Subcutaneous adipose tissue (tissue), 4 donors: ENCODE results near the gene LRRN2. TPM values are rescaled to one million over a fixed set of nuclear protein-coding genes. Genes with fewer than 3 reads are reported as not detected.

Experiments
- small RNA-seq: library from RNA; depleted of rRNA; stranded (forward); fragments of <200 nt; gene quantifications from one replicate; pipeline ENCODE3, GENCODE V24; 2016
- total RNA-seq, 4 donors: library from RNA; depleted of rRNA; stranded (reverse); fragments of >200 nt; gene quantifications; one replicate each; pipeline ENCODE4 v1.1.0, GENCODE V29; 2016
- TF ChIP-seq, protein P1 (sequence below): fragments of 450-650 bp; IDR thresholded peaks from one replicate; pipeline ENCODE4 v1.5.1; 2016; ENCODE audit warnings: low read depth, mild to moderate bottlenecking, control low read depth, antibody characterized with exemption, moderate library complexity

LRRN2 gene
- total RNA-seq, 4 donors from 2014 or later = 0.17 to 0.38 TPM; not detected in 2

DNA sequence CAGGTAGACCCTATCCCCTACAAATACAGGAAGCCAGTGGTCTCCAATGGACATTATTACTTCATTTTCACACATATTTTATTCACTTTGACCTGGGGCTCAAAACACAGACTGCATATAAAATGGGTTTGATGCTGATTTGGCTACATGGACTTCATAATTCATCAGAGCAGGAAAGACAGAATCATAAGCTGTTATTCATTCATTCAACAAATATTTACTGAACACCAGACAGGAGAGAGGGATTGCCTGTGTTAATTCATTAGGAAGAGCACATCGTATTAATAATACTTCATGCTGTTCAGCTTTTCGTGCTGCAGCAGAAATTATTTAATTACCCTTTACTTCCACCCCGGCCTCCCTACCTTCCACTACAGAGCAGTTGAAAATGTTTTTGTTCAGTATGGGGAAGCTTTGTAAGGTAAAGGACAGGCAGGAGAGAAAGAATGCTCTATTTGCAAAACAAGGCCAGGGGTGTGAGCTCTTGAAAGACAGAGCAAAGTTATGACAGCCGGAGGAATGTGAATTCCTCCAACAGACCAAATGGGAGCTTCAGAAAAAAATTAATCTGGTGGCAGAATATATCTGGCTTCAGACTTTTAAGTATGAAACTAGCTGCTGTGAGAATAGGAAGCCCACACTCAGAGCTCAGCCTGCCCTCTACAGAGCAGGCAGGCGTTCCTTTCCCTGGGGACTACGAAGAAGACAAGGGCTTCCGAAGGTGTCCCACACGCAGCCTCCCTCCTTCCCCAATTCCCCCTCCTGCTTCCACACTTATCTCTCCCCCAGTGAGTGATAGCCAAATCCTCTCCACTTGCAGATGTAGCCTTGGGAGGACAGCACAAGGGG lies 111.3 kb downstream of the LRRN2 start:
- TF ChIP-seq, protein P1, sequence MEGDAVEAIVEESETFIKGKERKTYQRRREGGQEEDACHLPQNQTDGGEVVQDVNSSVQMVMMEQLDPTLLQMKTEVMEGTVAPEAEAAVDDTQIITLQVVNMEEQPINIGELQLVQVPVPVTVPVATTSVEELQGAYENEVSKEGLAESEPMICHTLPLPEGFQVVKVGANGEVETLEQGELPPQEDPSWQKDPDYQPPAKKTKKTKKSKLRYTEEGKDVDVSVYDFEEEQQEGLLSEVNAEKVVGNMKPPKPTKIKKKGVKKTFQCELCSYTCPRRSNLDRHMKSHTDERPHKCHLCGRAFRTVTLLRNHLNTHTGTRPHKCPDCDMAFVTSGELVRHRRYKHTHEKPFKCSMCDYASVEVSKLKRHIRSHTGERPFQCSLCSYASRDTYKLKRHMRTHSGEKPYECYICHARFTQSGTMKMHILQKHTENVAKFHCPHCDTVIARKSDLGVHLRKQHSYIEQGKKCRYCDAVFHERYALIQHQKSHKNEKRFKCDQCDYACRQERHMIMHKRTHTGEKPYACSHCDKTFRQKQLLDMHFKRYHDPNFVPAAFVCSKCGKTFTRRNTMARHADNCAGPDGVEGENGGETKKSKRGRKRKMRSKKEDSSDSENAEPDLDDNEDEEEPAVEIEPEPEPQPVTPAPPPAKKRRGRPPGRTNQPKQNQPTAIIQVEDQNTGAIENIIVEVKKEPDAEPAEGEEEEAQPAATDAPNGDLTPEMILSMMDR = no peak

DNA sequence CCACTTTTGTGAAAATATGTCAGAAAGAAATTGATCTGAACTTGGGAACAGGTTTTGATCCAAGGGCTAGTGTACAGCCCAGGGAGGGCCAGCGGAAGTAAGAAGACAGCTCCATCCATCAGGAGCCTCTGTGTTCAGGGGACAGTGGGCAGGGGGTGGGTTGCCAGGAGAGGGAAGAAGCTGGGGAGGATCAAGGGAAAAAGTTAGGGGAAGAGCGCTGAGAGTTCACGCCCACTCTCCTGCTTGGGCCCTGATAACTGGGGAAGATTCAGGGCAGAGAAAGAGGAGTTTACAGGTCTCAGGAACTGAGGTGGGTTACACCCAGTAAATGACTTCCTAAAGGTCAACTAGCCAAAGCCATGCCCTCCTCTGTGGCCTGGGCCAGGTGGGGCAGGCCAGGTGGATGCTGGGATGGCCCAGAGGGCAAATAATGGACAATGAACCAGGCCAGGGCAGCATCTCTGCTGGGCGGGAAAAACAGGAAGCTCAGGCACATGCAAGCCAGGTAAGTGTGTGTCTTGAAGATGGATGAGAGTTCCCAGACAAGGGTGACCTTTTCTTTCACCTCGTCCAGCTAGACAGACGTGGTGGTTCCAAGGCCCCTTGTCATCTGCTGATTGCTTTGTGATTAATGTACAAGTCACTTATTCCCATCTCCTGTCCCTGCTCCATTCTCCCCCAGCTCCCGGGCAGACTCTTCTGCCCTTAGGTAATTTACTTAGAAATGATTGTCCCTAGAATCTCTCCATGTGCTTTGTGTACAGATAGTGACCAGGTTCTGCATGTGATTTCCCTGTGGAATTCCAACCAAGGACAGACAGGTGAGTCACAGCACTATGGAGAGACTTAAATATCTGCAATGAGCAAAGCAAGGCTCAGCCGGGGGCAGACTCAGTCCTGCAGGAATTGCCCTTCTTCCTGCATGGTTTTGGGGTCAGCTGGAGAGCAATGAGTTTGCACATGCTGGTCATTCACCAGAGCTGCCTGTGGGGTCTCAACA lies 112.3 kb downstream of the LRRN2 start:
- TF ChIP-seq, protein P1 = no peak

DNA sequence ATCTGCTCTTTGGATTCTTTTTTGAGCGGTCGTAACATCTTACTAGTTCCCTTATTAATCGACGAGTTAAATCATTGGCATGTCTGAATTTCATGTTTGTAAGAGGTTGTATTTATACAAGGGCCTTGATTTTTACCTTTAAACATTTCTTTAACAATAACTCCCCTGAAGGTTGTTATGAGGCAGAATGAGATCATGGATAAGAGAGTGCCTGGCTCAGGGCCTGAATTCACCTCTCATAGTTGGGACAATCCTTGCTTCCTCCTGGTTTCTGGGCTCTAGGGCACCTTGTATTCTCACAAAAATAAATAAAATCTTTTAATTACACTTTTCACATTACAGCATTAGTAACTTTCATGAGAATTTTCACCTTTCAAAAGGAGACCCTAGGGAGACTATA lies 113.9 kb downstream of the LRRN2 start:
- TF ChIP-seq, protein P1 = no peak

DNA sequence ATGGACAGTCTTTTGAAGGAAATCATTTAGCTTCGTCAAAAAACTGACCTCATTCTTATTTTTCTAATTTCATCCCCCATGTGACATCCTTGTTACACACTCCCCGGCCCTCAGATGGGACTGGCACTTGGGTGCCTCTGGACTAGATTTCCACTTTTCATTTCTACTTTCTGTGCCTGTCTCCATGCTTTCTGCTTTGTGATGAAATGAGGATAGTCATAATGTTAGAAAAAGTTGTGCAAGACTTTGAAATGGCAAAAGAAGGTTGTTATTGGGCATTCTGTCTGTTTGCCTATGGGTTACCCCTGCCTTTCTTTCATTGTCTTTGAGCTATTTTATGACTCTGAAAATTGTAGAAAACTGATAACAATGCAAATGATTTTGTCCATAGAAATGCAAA lies 114.4 kb downstream of the LRRN2 start:
- TF ChIP-seq, protein P1 = no peak

DNA sequence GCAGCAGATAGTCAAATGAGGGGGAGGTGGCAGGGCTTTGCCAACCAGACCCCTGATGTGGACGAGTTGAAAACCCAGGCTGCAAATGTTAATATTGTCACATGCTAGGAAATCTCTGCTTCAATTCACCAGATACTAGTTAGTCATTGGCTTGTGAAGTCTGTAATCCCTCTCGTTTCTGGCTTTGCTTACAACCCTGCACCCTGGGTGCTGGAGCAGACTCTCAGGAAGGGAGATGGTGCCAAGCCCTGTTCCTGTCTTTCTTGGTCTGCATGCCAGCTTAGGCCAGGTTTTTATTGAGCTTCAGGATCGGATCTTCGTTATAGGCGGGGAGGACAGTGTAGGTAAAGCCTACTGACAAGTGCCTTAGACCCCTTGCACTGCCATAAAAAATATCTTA lies 116.1 kb downstream of the LRRN2 start:
- TF ChIP-seq, protein P1 = no peak

DNA sequence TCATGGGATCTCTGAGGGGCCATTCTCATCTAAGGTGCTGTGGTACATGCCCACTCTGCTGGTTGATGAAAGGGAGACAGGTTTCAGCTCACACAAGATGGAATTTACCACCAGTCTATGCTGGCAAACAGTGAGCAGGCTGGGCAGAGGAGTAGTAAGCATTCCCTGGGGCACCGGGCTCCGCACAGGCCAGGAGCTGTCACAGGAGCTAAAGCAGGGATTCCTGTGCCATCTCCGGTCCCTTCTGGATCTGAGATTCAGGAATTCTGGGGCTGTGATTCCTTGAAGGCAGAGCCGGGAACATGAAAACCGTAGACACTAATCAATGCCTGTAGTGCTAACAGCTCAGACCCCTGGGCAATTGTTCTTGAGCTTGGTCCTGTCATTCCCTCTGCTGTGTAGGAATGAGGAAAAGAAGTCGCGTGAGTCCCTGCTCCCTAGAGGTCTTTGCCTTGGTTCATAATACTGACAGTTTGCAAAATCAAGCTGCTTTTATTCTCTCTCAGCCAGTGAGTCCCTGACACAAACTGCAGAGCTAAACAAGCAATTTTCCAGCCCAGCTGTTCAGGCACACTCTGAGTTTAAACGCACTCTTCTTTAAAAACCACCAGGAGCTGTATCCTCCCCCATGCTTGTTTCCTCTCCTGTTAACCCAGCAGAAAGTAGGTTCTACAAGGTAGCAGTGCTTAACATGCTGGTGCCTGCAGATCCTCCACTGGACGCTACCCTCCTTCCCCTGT lies 116.8 kb downstream of the LRRN2 start:
- TF ChIP-seq, protein P1 = no peak

Small RNA genes within 50 kb of the gene (small RNA-seq; reads per million reads assigned to genes)
- gene RF00601 = not detected
- not detected for gene RNA5SP75

Other genes with a start within 250 kb of the LRRN2 start
- 10 to 100 TPM; 17.2 to 43.1 (median 25.9) TPM for gene PIK3C2B, start 190.9 kb downstream of the LRRN2 start, total RNA-seq
- 10 to 100 TPM; 66.1 to 92.3 (median 88.6) TPM for gene MDM4, start 169.3 kb downstream of the LRRN2 start, total RNA-seq
- 1 to 10 TPM in 2 of 4 donors, under 1 TPM in 2; 0.68 to 2.8 (median 1.7) TPM for gene NFASC, start 185.1 kb upstream of the LRRN2 start, total RNA-seq